H1 (cell line): Measurements from ENCODE around the gene PFDN4. TPM values are rescaled to one million over a fixed set of nuclear protein-coding genes. Genes with fewer than 3 reads are reported as not detected.

Source experiments
- CTCF ChIA-PET: fragments of 300-600 bp; sonication (Branson Sonifier 250); formaldehyde crosslinking; loops from one replicate; lab custom pipeline; 2021; ENCODE audit not compliant: partially characterized antibody; lab: Charles Lee
- POLR2A ChIA-PET: fragments of 300-600 bp; sonication (Branson Sonifier 250); formaldehyde crosslinking; loops from one replicate; lab custom pipeline; 2021; ENCODE audit warnings: inconsistent platforms; ENCODE audit not compliant: partially characterized antibody; lab: Charles Lee
- DNase-seq, 2 experiments: peaks; one replicate each; pipeline versions ENCODE4 v3.0.0 to v3.0.0-alpha.2; 2010 to 2022; ENCODE audit warnings: low spot score in 2 of 2, low read depth in 1 of 2, mixed read lengths in 1 of 2
- FAIRE-seq: peaks from 2 replicates; lab custom pipeline; 2011; peaks lifted over from hg19 to GRCh38; lab: Jason Lieb, UNC
- H2AFZ ChIP-seq: 2 replicates; pipeline ENCODE4 v1.8.1; 2012; ENCODE audit warnings: low read length, inconsistent platforms
- H2AK5ac ChIP-seq: 2 replicates; pipeline ENCODE4 v1.6.1; 2013; ENCODE audit warnings: low read depth, low read length
- H2BK120ac ChIP-seq: replicated peaks from 2 replicates; pipeline ENCODE3; 2013; ENCODE audit warnings: low read depth, low read length, inconsistent platforms
- H2BK12ac ChIP-seq: 2 replicates; pipeline ENCODE4 v1.6.1; 2013; ENCODE audit warnings: low read depth, low read length
- H2BK15ac ChIP-seq: 2 replicates; pipeline ENCODE4 v1.6.1; 2013; ENCODE audit warnings: low read length
- H2BK20ac ChIP-seq: 2 replicates; pipeline ENCODE4 v1.6.1; 2013; ENCODE audit warnings: low read length
- H2BK5ac ChIP-seq: 2 replicates; pipeline ENCODE4 v1.6.1; 2013; ENCODE audit warnings: low read depth, low read length
- H3K14ac ChIP-seq: 2 replicates; pipeline ENCODE4 v1.6.1; 2013; ENCODE audit warnings: inconsistent platforms; ENCODE audit not compliant: insufficient read length
- H3K18ac ChIP-seq: 2 replicates; pipeline ENCODE4 v1.6.1; 2013; ENCODE audit warnings: low read length; ENCODE audit errors: extremely low read depth
- H3K23ac ChIP-seq: 2 replicates; pipeline ENCODE4 v1.6.1; 2013; ENCODE audit warnings: inconsistent platforms; ENCODE audit not compliant: insufficient read length
- H3K23me2 ChIP-seq: 2 replicates; pipeline ENCODE4 v1.6.1; 2013; ENCODE audit warnings: low read depth, low read length
- H3K27ac ChIP-seq: 2 replicates; pipeline ENCODE4 v1.6.1; 2011; ENCODE audit warnings: low read depth, low read length, inconsistent platforms
- H3K27me3 ChIP-seq, 4 experiments: replicated peaks in 1 of 4; 1 replicate in 1 of 4; 2 replicates in 3 of 4; pipeline versions ENCODE4 v1.6.1 to v1.8.1; 2011 to 2013; ENCODE audit warnings: low read length in 3 of 4, mild to moderate bottlenecking in 3 of 4, inconsistent platforms in 2 of 4, mixed read lengths in 2 of 4, moderate library complexity in 1 of 4; ENCODE audit not compliant: control insufficient read depth in 3 of 4, insufficient read depth in 3 of 4; ENCODE audit errors: extremely low read depth in 1 of 4
- H3K36me3 ChIP-seq, 4 experiments: 2 replicates each; pipeline versions ENCODE4 v1.6.1 to v1.8.1; 2011 to 2013; ENCODE audit warnings: mild to moderate bottlenecking in 4 of 4, low read length in 3 of 4, moderate library complexity in 2 of 4, control low read depth in 1 of 4, inconsistent platforms in 1 of 4; ENCODE audit not compliant: insufficient read depth in 4 of 4, control insufficient read depth in 2 of 4
- H3K4ac ChIP-seq: replicated peaks from 2 replicates; pipeline ENCODE3; 2013; ENCODE audit warnings: low read length, low read depth, mixed read lengths, inconsistent platforms; ENCODE audit not compliant: insufficient read length
- H3K4me1 ChIP-seq, 4 experiments: replicated peaks in 1 of 4; 1 replicate in 1 of 4; 2 replicates in 3 of 4; pipeline versions ENCODE4 v1.6.1 to v1.8.1; 2011 to 2013; ENCODE audit warnings: low read length in 3 of 4, inconsistent platforms in 2 of 4, mixed read lengths in 1 of 4; ENCODE audit not compliant: insufficient read depth in 4 of 4, control insufficient read depth in 3 of 4
- H3K4me2 ChIP-seq, 2 experiments: 2 replicates each; pipeline versions ENCODE4 v1.6.1 to v1.8.1; 2011 to 2013; ENCODE audit warnings: low read depth in 2 of 2, low read length in 2 of 2, control low read depth in 1 of 2, inconsistent platforms in 1 of 2, mild to moderate bottlenecking in 1 of 2; ENCODE audit not compliant: insufficient read depth in 1 of 2
- H3K4me3 ChIP-seq, 4 experiments: fragments of 200-600, 300-600 bp in 1 of 4; sonication (generic), shearing (Covaris generic), sonication (Bioruptor Twin) in 1 of 4; 2 replicates each; pipeline versions ENCODE4 v1.5.1 to v1.8.1; 2011 to 2016; ENCODE audit warnings: low read length in 4 of 4, low read depth in 3 of 4, control low read depth in 2 of 4, inconsistent platforms in 2 of 4, mild to moderate bottlenecking in 2 of 4, mixed read lengths in 1 of 4, moderate library complexity in 1 of 4; ENCODE audit not compliant: insufficient read depth in 2 of 4; ENCODE audit errors: extremely low read depth in 1 of 4
- H3K56ac ChIP-seq: replicated peaks from 2 replicates; pipeline ENCODE3; 2013; ENCODE audit warnings: low read depth, mild to moderate bottlenecking, mixed read lengths, low read length, inconsistent platforms; ENCODE audit not compliant: insufficient read length
- H3K79me1 ChIP-seq: 2 replicates; pipeline ENCODE4 v1.6.1; 2013; ENCODE audit warnings: low read depth, low read length, control low read depth
- H3K79me2 ChIP-seq, 2 experiments: 2 replicates each; pipeline versions ENCODE4 v1.6.1 to v1.8.1; 2012 to 2013; ENCODE audit warnings: low read length in 2 of 2, mild to moderate bottlenecking in 2 of 2, inconsistent platforms in 1 of 2; ENCODE audit not compliant: insufficient read depth in 2 of 2, control insufficient read depth in 1 of 2
- H3K9ac ChIP-seq, 4 experiments: replicated peaks in 1 of 4; 1 replicate in 1 of 4; 2 replicates in 3 of 4; pipeline versions ENCODE4 v1.6.1 to v1.8.1; 2011 to 2013; ENCODE audit warnings: low read depth in 3 of 4, low read length in 3 of 4, control low read depth in 2 of 4, mild to moderate bottlenecking in 2 of 4, moderate library complexity in 2 of 4, inconsistent platforms in 1 of 4; ENCODE audit errors: extremely low read depth in 1 of 4
- H3K9me3 ChIP-seq, 2 experiments: 2 replicates each; pipeline versions ENCODE4 v1.6.1 to v1.8.1; 2012 to 2013; ENCODE audit warnings: mild to moderate bottlenecking in 2 of 2, moderate library complexity in 2 of 2, control low read depth in 1 of 2, inconsistent platforms in 1 of 2, low read depth in 1 of 2, low read length in 1 of 2, mixed read lengths in 1 of 2; ENCODE audit not compliant: insufficient read depth in 2 of 2
- H4K20me1 ChIP-seq, 2 experiments: replicated peaks in 1 of 2; 2 replicates each; pipeline versions ENCODE3 to v1.8.1; 2011 to 2013; ENCODE audit warnings: inconsistent platforms in 2 of 2, low read length in 2 of 2, mild to moderate bottlenecking in 1 of 2; ENCODE audit not compliant: insufficient read depth in 2 of 2, control insufficient read depth in 1 of 2
- H4K5ac ChIP-seq: 2 replicates; pipeline ENCODE4 v1.6.1; 2013; ENCODE audit warnings: low read length, low read depth, mixed read lengths, inconsistent platforms; ENCODE audit not compliant: insufficient read length
- H4K8ac ChIP-seq: 2 replicates; pipeline ENCODE4 v1.8.0; 2013; ENCODE audit warnings: mild to moderate bottlenecking, moderate library complexity, low read length, inconsistent platforms; ENCODE audit not compliant: insufficient read depth; ENCODE audit errors: extremely low read depth
- H4K91ac ChIP-seq: replicated peaks from 2 replicates; pipeline ENCODE3; 2013; ENCODE audit warnings: low read length, mixed read lengths, inconsistent platforms; ENCODE audit not compliant: insufficient read length
- CBX5 ChIP-seq: fragments of 300-800, 300-1000 bp; sonication (generic); IDR thresholded peaks from 2 replicates; pipeline ENCODE4 v1.7.1; 2016; ENCODE audit warnings: antibody characterized with exemption, low read length, low read depth
- RAD21 ChIP-seq, 2 experiments: IDR thresholded peaks in 1 of 2; conservative IDR thresholded peaks in 1 of 2; 2 replicates each; pipeline ENCODE4 v1.6.1; 2011; ENCODE audit warnings: low read depth in 2 of 2, low read length in 2 of 2, improper control_type of control experiment in 1 of 2, inconsistent platforms in 1 of 2, mild to moderate bottlenecking in 1 of 2, moderate library complexity in 1 of 2
- RBBP5 ChIP-seq: IDR thresholded peaks from 2 replicates; pipeline ENCODE4 v1.7.1; 2012; ENCODE audit warnings: low read depth, mild to moderate bottlenecking, inconsistent platforms, low read length, moderate library complexity, borderline replicate concordance
- RNF2 ChIP-seq: fragments of 200-900, 300-1000 bp; sonication (generic); IDR thresholded peaks from 2 replicates; pipeline ENCODE4 v1.7.1; 2016; ENCODE audit warnings: borderline replicate concordance, low read depth, mild to moderate bottlenecking, antibody characterized with exemption, low read length; ENCODE audit not compliant: poor library complexity, severe bottlenecking; ENCODE audit errors: missing control alignments
- TCF12 ChIP-seq: IDR thresholded peaks from 2 replicates; pipeline ENCODE4 v1.6.1; 2011; ENCODE audit warnings: low read depth, mild to moderate bottlenecking, low read length
- TEAD4 ChIP-seq: IDR thresholded peaks from 2 replicates; pipeline ENCODE4 v1.6.1; 2012; ENCODE audit warnings: low read depth, low read length, inconsistent platforms, mixed read lengths
- WGBS, 2 experiments: shearing (Covaris generic) in 1 of 2; methylation state at CpG; one replicate each; pipeline versions ENCODE4 v1.1.6 to v1.1.7; 2013 to 2015; ENCODE audit warnings: low lambda C conversion rate in 2 of 2, mixed read lengths in 2 of 2, inconsistent platforms in 1 of 2, low coverage in 1 of 2, missing lambda C conversion rate in 1 of 2; ENCODE audit not compliant: insufficient replicate concordance in 2 of 2, insufficient coverage in 1 of 2, insufficient read length in 1 of 2; ENCODE audit errors: extremely low coverage in 1 of 2, missing lambda C conversion rate in 1 of 2; 5-methylcytosine and 5-hydroxymethylcytosine counted together
- polyA plus RNA-seq, 7 experiments: library from polyadenylated mRNA; depleted of rRNA in 3 of 7; stranded (reverse) in 5 of 7; unstranded in 2 of 7; fragments of >200 nt in 5 of 7; fragments of 200-250 nt in 2 of 7; gene quantifications; 1 replicate in 5 of 7; 2 replicates in 1 of 7; 4 replicates in 1 of 7; pipeline versions ENCODE4 v1.2.1 to v1.2.3, GENCODE V29; 2011 to 2013; ENCODE audit warnings: missing spikeins in 2 of 7, mixed read lengths in 2 of 7
- total RNA-seq: library from RNA; stranded (reverse); fragmentation: NEBNext Ultra II Directional; extraction: Animal tissue kit (Norgen Biotek cat#: 25700); gene quantifications from 2 replicates; pipeline ENCODE4 v1.2.1, GENCODE V29; 2021
- TF ChIP-seq, protein P1 (sequence below): IDR thresholded peaks from 2 replicates; pipeline ENCODE4 v1.6.1; 2011; ENCODE audit warnings: low read depth, mild to moderate bottlenecking, low read length; ENCODE audit not compliant: insufficient read depth
- TF ChIP-seq, protein P2 (sequence below): IDR thresholded peaks from 2 replicates; pipeline ENCODE4 v1.6.1; 2012; ENCODE audit warnings: inconsistent platforms

The PFDN4 gene
- total and polyA plus RNA-seq, 2 of the 8 experiments (the other 6 are each of a cell fraction or from before 2014, with no cell fraction given): 41.9 to 96.8 TPM

DNA sequence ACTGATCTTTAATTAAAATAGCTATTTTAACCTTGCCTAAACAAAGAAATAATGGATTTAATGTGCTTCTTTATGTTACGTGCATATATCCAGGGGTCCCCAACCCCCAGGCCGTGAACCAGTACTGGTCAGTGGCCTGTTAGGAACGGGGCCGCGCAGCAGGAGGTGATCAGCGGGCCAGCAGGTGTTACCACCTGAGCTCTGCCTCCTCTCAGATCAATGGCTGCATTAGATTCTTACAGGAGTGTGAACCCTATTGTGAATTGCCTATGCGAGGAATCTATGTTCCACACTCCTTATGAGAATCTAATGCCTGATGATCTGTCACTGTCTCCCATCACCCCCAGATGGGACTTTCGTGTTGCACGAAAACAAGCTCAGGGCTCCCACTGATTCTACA, 42.9 kb upstream of the PFDN4 start:
- Histone ChIP-seq H3K4me1 (no peaks in the 10 kb centered on the region), H3K4me3 (no peak overlapping the region), H2BK120ac (no peak overlapping the region), H4K20me1 (no peaks in the 10 kb centered on the region), H3K9ac (no peak overlapping the region), H3K27me3 (peaks cover 0 to 2% (median 0%) of the 10 kb centered on the region in 4 experiments; a peak in 4 of 7 replicates), H3K4me2 (no peak overlapping the region), H2BK15ac (no peak overlapping the region), H3K36me3 (no peaks in the 10 kb centered on the region), H3K18ac (no peak overlapping the region), H3K23ac (no peak overlapping the region), H4K5ac (no peak overlapping the region), H3K23me2 (no peaks in the 10 kb centered on the region), H4K8ac (no peak overlapping the region; the same call in 1 of the 2 replicates), H2AFZ (no peak overlapping the region), H2AK5ac (no peak overlapping the region), H2BK12ac (no peak overlapping the region), H3K9me3 (peaks cover 0 to 4% of the 10 kb centered on the region in 2 experiments; a peak in 1 of 4 replicates), H3K79me2 (no peaks in the 10 kb centered on the region), H3K14ac (no peak overlapping the region), H4K91ac (no peak overlapping the region), H3K56ac (no peak overlapping the region), H2BK5ac (no peak overlapping the region), H3K79me1 (no peaks in the 10 kb centered on the region), H3K27ac (no peak overlapping the region), H3K4ac (no peak overlapping the region), H2BK20ac (no peak overlapping the region)
- DNase-seq: no peak
- 88% methylated on average over 9 of the region's 9 CpGs; no CpG with 5 or more reads in 1 of the 2 experiments for WGBS, 2 experiments
- FAIRE-seq: no peak
- ChIA-PET CTCF (interaction anchor here (0.7 to 1.1 kb wide), 3 partner anchors 11 to 12 kb away, joined by 3 to 4 read pairs (median 4); no protein-coding TSS in a partner anchor), POLR2A (no interaction called here)
- TF ChIP-seq RNF2 (no peak), TEAD4 (no peak), TCF12 (no peak), RAD21 (IDR thresholded peaks at IDR 0.05 in 1 of 2, conservative IDR thresholded peaks at IDR 0.05 in 1 of 2; ENCODE audit: low read depth in 2 of 2, low read length in 2 of 2) (no peak), CBX5 (no peak), RBBP5 (no peak)
- TF ChIP-seq, protein P1, sequence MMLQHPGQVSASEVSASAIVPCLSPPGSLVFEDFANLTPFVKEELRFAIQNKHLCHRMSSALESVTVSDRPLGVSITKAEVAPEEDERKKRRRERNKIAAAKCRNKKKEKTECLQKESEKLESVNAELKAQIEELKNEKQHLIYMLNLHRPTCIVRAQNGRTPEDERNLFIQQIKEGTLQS: no peak
- TF ChIP-seq, protein P2, sequence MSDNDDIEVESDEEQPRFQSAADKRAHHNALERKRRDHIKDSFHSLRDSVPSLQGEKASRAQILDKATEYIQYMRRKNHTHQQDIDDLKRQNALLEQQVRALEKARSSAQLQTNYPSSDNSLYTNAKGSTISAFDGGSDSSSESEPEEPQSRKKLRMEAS: no peak
- TF ChIP-seq, all 59 proteins: peak for 0
